K562 (cell line): ENCODE data around the gene IL34. TPM values are rescaled to one million over a fixed set of nuclear protein-coding genes. Genes with fewer than 3 reads are reported as not detected.

ENCODE experiments used
- ZEB2 ChIP-seq: fragments of 450-650 bp; IDR thresholded peaks from 2 replicates; pipeline ENCODE4 v1.6.1; 2016
- polyA plus RNA-seq, 8 experiments: library from polyadenylated mRNA; depleted of rRNA in 4 of 8; stranded (reverse) in 5 of 8; unstranded in 3 of 8; fragments of >200 nt; fragmentation: Nextera tagmentation in 2 of 8; fragmentation: Illumina TruSeq in 1 of 8; extraction: Ambion mirVana in 2 of 8; extraction: Trizol in 1 of 8; gene quantifications; 2 replicates each; pipeline versions ENCODE4 v1.2.1 to v1.2.3, GENCODE V29; 2011 to 2014; ENCODE audit warnings: inconsistent platforms in 1 of 8, missing spikeins in 1 of 8
- total RNA-seq, 7 experiments: library from RNA; depleted of rRNA in 6 of 7; stranded (reverse); fragments of >200 nt in 6 of 7; fragmentation: Illumina TruSeq in 2 of 7; extraction: Trizol in 2 of 7; gene quantifications; 2 replicates each; pipeline versions ENCODE4 v1.2.1 to v1.2.3, GENCODE V29; 2011 to 2021; ENCODE audit warnings: low replicate concordance in 1 of 7
- TF ChIP-seq, protein P1 (sequence below): fragments of 200-600 bp; sonication (generic); IDR thresholded peaks from one replicate; pipeline ENCODE4 v1.6.1; 2012; ENCODE audit warnings: mild to moderate bottlenecking, low read depth, low read length, inconsistent platforms

Gene IL34
- total and polyA plus RNA-seq, 9 of the 15 experiments (the other 6 are each of a cell fraction or from before 2014, with no cell fraction given) = 0.07 to 0.18 (median 0.10) TPM; not detected in 6

DNA sequence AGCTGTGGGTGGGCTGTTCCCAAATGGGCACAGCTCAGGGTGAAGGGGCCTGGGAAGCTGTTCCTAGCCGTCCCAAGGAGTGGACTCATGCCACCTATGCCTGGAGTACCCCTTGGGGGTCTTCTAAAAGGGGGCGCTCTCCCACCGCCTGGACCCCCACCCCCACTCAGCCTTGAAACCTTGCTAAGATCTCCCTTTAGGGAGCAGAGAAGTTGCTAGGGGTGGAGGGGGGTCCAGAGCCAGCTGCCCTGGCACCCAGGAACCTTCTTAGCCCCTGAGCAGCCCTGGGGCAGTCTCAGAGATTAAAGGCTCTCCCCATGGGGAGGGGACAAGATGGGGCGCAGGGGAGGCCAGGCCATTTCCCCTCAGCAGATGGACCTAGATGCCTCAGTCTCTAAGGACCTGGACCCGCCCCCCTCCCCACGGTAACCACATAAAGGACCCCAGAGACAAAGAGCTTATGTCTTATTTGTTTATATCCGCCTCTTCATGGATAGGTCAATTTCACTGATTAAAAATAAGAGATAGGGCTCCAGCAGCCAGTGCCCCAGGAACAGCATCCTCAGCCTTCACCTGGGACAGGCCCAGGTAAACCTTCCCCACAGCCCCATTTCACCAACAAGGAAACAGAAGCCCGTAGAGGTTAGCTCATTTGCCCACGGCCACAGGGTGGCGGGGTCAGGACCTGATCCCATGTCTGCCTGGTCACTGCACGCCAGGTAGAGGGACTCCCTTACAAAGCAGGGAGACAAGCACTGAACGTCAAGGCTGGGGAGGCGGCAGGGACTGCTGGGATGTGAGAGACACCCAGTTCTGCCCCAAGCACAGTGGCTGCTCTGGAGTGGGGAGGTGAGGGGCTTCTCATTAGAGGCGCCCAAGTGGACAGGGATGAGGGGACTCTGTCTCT is 36.1 kb downstream of the IL34 start (continued):
- TF ChIP-seq, protein P1, sequence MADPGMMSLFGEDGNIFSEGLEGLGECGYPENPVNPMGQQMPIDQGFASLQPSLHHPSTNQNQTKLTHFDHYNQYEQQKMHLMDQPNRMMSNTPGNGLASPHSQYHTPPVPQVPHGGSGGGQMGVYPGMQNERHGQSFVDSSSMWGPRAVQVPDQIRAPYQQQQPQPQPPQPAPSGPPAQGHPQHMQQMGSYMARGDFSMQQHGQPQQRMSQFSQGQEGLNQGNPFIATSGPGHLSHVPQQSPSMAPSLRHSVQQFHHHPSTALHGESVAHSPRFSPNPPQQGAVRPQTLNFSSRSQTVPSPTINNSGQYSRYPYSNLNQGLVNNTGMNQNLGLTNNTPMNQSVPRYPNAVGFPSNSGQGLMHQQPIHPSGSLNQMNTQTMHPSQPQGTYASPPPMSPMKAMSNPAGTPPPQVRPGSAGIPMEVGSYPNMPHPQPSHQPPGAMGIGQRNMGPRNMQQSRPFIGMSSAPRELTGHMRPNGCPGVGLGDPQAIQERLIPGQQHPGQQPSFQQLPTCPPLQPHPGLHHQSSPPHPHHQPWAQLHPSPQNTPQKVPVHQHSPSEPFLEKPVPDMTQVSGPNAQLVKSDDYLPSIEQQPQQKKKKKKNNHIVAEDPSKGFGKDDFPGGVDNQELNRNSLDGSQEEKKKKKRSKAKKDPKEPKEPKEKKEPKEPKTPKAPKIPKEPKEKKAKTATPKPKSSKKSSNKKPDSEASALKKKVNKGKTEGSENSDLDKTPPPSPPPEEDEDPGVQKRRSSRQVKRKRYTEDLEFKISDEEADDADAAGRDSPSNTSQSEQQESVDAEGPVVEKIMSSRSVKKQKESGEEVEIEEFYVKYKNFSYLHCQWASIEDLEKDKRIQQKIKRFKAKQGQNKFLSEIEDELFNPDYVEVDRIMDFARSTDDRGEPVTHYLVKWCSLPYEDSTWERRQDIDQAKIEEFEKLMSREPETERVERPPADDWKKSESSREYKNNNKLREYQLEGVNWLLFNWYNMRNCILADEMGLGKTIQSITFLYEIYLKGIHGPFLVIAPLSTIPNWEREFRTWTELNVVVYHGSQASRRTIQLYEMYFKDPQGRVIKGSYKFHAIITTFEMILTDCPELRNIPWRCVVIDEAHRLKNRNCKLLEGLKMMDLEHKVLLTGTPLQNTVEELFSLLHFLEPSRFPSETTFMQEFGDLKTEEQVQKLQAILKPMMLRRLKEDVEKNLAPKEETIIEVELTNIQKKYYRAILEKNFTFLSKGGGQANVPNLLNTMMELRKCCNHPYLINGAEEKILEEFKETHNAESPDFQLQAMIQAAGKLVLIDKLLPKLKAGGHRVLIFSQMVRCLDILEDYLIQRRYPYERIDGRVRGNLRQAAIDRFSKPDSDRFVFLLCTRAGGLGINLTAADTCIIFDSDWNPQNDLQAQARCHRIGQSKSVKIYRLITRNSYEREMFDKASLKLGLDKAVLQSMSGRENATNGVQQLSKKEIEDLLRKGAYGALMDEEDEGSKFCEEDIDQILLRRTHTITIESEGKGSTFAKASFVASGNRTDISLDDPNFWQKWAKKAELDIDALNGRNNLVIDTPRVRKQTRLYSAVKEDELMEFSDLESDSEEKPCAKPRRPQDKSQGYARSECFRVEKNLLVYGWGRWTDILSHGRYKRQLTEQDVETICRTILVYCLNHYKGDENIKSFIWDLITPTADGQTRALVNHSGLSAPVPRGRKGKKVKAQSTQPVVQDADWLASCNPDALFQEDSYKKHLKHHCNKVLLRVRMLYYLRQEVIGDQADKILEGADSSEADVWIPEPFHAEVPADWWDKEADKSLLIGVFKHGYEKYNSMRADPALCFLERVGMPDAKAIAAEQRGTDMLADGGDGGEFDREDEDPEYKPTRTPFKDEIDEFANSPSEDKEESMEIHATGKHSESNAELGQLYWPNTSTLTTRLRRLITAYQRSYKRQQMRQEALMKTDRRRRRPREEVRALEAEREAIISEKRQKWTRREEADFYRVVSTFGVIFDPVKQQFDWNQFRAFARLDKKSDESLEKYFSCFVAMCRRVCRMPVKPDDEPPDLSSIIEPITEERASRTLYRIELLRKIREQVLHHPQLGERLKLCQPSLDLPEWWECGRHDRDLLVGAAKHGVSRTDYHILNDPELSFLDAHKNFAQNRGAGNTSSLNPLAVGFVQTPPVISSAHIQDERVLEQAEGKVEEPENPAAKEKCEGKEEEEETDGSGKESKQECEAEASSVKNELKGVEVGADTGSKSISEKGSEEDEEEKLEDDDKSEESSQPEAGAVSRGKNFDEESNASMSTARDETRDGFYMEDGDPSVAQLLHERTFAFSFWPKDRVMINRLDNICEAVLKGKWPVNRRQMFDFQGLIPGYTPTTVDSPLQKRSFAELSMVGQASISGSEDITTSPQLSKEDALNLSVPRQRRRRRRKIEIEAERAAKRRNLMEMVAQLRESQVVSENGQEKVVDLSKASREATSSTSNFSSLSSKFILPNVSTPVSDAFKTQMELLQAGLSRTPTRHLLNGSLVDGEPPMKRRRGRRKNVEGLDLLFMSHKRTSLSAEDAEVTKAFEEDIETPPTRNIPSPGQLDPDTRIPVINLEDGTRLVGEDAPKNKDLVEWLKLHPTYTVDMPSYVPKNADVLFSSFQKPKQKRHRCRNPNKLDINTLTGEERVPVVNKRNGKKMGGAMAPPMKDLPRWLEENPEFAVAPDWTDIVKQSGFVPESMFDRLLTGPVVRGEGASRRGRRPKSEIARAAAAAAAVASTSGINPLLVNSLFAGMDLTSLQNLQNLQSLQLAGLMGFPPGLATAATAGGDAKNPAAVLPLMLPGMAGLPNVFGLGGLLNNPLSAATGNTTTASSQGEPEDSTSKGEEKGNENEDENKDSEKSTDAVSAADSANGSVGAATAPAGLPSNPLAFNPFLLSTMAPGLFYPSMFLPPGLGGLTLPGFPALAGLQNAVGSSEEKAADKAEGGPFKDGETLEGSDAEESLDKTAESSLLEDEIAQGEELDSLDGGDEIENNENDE = no peak
- TF ChIP-seq ZEB2 = no peak
